CD4-positive, alpha-beta T cell treated with Interleukin-6 for 4 hours (primary cell): Measurements from ENCODE around the gene LPAR5.
A peak's percentile ranks its signal among the peaks of the same experiment; 100 is the strongest.

Experiments used
- DNase-seq: peaks from one replicate; pipeline ENCODE4 v3.0.0-alpha.2; 2020; ENCODE audit warnings: mixed read lengths

LPAR5 gene

GRCh38 chr12:6635856-6636531 lies at the start of gene LPAR5:
LPAR5 (minus strand) TSS chr12:6635959; CDS start chr12:6621248, 14,711 bp downstream.
- DNase-seq: peak; percentile 44

- peak; percentile 45 for DNase-seq
Measured at GRCh38 chr12:6684609-6685008, 48.9 kb upstream of the LPAR5 start.

GRCh38 chr12:6676962-6677361 lies 41.2 kb upstream of the LPAR5 start:
- no peak for DNase-seq

- DNase-seq: no peak
Measured at GRCh38 chr12:6672143-6672542, 36.4 kb upstream of the LPAR5 start.

- DNase-seq: no peak
Measured at GRCh38 chr12:6667559-6668210, 31.9 kb upstream of the LPAR5 start.

GRCh38 chr12:6666211-6666610 lies 30.5 kb upstream of the LPAR5 start:
- DNase-seq: no peak

- DNase-seq: no peak
Measured at GRCh38 chr12:6664902-6665301, 29.1 kb upstream of the LPAR5 start.

- DNase-seq: peak; percentile 97
Measured at GRCh38 chr12:6662906-6663742, 27.4 kb upstream of the LPAR5 start, which contains the start of gene ING4. ING4 (minus strand) TSS chr12:6663119; CDS start chr12:6663101, 18 bp downstream.

- no peak for DNase-seq
Measured at GRCh38 chr12:6662602-6662905, 26.8 kb upstream of the LPAR5 start.

GRCh38 chr12:6653987-6654386 lies 18.2 kb upstream of the LPAR5 start:
- DNase-seq: no peak

GRCh38 chr12:6653342-6653741 lies 17.6 kb upstream of the LPAR5 start:
- DNase-seq: no peak

- no peak for DNase-seq
Measured at GRCh38 chr12:6652391-6652790, 16.6 kb upstream of the LPAR5 start.

GRCh38 chr12:6650832-6651231 lies 15.1 kb upstream of the LPAR5 start:
- DNase-seq: no peak

- DNase-seq: peak; percentile 55
Measured at GRCh38 chr12:6647083-6647604, 11.4 kb upstream of the LPAR5 start, which contains the start of gene ACRBP. ACRBP (minus strand) TSS chr12:6647432; CDS start chr12:6647366, 66 bp downstream.

GRCh38 chr12:6646276-6647082 lies 10.7 kb upstream of the LPAR5 start:
- DNase-seq: no peak

- DNase-seq: peak; percentile 43
Measured at GRCh38 chr12:6644903-6645302, 9.1 kb upstream of the LPAR5 start.

- DNase-seq: no peak
Measured at GRCh38 chr12:6644257-6644596, 8.5 kb upstream of the LPAR5 start.

- no peak for DNase-seq
Measured at GRCh38 chr12:6643569-6644256, 8.0 kb upstream of the LPAR5 start.

GRCh38 chr12:6641131-6641530 lies 5.4 kb upstream of the LPAR5 start:
- no peak for DNase-seq

GRCh38 chr12:6640497-6640896 lies 4.7 kb upstream of the LPAR5 start:
- no peak for DNase-seq

GRCh38 chr12:6639151-6639801 lies 3.5 kb upstream of the LPAR5 start:
- DNase-seq: no peak

GRCh38 chr12:6638305-6638704 lies 2.5 kb upstream of the LPAR5 start:
- DNase-seq: no peak
